HEK293T (cell line): ENCODE results near the gene FERMT2.

ENCODE experiments used
- CTCF ChIA-PET: fragments of 350-600 bp; formaldehyde crosslinking; extraction: SDS; loops from one replicate; lab custom pipeline; 2021; ENCODE audit warnings: antibody characterized with exemption, inconsistent platforms; lab: Yijun Ruan, JAX
- POLR2A ChIA-PET: fragments of 350-600 bp; formaldehyde crosslinking; extraction: SDS; loops from one replicate; lab custom pipeline; 2020; ENCODE audit warnings: antibody characterized with exemption, inconsistent platforms; lab: Yijun Ruan, JAX
- DNase-seq: peaks from one replicate; pipeline ENCODE4 v3.0.0; 2012; ENCODE audit warnings: mixed read lengths; ENCODE audit errors: extremely low spot score
- ARNT ChIP-seq: fragments of 450-650 bp; IDR thresholded peaks from 2 replicates; pipeline ENCODE4 v1.6.1; 2017; ENCODE audit warnings: mild to moderate bottlenecking
- BHLHE40 ChIP-seq: fragments of 450-650 bp; IDR thresholded peaks from 2 replicates; pipeline ENCODE4 v1.6.1; 2016; ENCODE audit warnings: mild to moderate bottlenecking, moderate library complexity, borderline replicate concordance
- CTBP1 ChIP-seq: fragments of 450-650 bp; IDR thresholded peaks from 2 replicates; pipeline ENCODE4 v1.6.1; 2016; ENCODE audit warnings: borderline replicate concordance
- ELF4 ChIP-seq: fragments of 450-650 bp; IDR thresholded peaks from 2 replicates; pipeline ENCODE4 v1.6.1; 2017; ENCODE audit warnings: antibody characterized with exemption
- FOXA1 ChIP-seq: fragments of 450-650 bp; IDR thresholded peaks from 2 replicates; pipeline ENCODE4 v1.6.1; 2016; ENCODE audit warnings: mild to moderate bottlenecking
- FOXK2 ChIP-seq: fragments of 450-650 bp; IDR thresholded peaks from 2 replicates; pipeline ENCODE4 v1.6.1; 2016; ENCODE audit warnings: mild to moderate bottlenecking
- FOXM1 ChIP-seq: fragments of 450-650 bp; IDR thresholded peaks from 2 replicates; pipeline ENCODE4 v1.6.1; 2017; ENCODE audit warnings: mild to moderate bottlenecking, borderline replicate concordance
- HDGF ChIP-seq: fragments of 450-650 bp; IDR thresholded peaks from 2 replicates; pipeline ENCODE4 v1.6.1; 2017; ENCODE audit warnings: antibody characterized with exemption, borderline replicate concordance
- L3MBTL2 ChIP-seq: fragments of 450-650 bp; conservative IDR thresholded peaks from 2 replicates; pipeline ENCODE4 v1.6.1; 2016; ENCODE audit warnings: mild to moderate bottlenecking
- LEF1 ChIP-seq: fragments of 450-650 bp; IDR thresholded peaks from 2 replicates; pipeline ENCODE4 v1.6.1; 2017; ENCODE audit warnings: mild to moderate bottlenecking, borderline replicate concordance
- NFRKB ChIP-seq: fragments of 450-650 bp; IDR thresholded peaks from 2 replicates; pipeline ENCODE4 v1.6.1; 2016; ENCODE audit warnings: mild to moderate bottlenecking, moderate library complexity
- SP1 ChIP-seq: fragments of 450-650 bp; IDR thresholded peaks from 2 replicates; pipeline ENCODE4 v1.6.1; 2017
- SUZ12 ChIP-seq: fragments of 450-650 bp; IDR thresholded peaks from 2 replicates; pipeline ENCODE4 v1.6.1; 2016; ENCODE audit warnings: mild to moderate bottlenecking
- TARDBP ChIP-seq: fragments of 450-650 bp; IDR thresholded peaks from 2 replicates; pipeline ENCODE4 v1.6.1; 2016
- ZNF384 ChIP-seq: fragments of 450-650 bp; IDR thresholded peaks from 2 replicates; pipeline ENCODE4 v1.6.1; 2016
- TF ChIP-seq, protein P1 (sequence below): fragments of 450-650 bp; IDR thresholded peaks from 2 replicates; pipeline ENCODE4 v1.6.1; 2016

The FERMT2 gene

DNA sequence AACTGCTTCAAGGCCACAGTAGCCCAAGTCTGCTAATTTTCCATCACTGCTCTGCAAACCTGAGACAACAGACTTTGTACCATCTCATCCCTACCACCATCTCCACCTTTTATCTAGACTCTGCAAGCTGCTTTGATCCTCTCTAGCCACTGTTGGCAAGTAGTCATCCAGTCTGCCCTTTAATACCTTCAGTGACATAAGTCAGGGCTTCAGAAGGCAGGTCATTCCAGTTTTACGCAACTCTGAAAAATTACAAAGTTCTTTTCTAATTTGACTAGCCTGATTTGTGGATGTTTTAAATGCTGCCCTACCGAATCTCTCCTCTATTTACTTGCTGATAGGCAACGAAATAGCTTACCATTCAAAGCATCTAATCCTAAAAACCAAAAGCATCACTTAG, 2.8 kb downstream of the FERMT2 start:
- DNase-seq, result no peak
- CTCF ChIA-PET, result interaction anchor here (0.6 to 0.8 kb wide), 3 partner anchors 106 to 251 kb away, joined by 3 to 4 read pairs (median 3); no protein-coding TSS in a partner anchor
- POLR2A ChIA-PET, result no interaction called here
- TF ChIP-seq HDGF, result no peak
- TF ChIP-seq CTBP1, result no peak
- TF ChIP-seq ELF4, result no peak
- TF ChIP-seq FOXK2, result no peak
- TF ChIP-seq BHLHE40, result no peak
- no peak for TF ChIP-seq SP1
- TF ChIP-seq SUZ12, result no peak
- no peak for TF ChIP-seq ARNT
- no peak for TF ChIP-seq NFRKB
- TF ChIP-seq L3MBTL2, result no peak

DNA sequence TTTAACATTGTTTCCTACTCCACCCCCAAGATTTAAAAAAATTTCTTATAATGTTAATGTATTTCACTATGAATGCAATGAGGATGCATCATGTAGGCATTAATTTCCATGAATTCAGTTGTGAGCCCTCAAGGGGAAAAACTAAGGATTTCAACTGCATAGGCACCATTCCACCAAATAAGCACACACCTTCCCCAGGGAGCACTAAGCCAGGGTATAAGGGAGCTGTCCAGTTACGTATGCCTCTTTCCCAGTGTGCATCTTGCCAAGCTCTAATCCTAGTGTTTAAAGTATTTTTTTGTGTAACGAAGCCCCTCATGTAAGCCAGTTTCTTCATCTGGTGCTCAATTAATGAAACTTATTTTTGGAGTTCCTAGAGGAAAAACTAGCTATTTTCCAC, 6.6 kb downstream of the FERMT2 start:
- ChIA-PET POLR2A (interaction anchor here (0.6 kb wide), 1 partner anchor 15 kb away, joined by 3 read pairs; no protein-coding TSS in a partner anchor), CTCF (interaction anchor here (0.9 kb wide), 1 partner anchor 10 kb away, joined by 3 read pairs; no protein-coding TSS in a partner anchor)
- no peak for DNase-seq
- TF ChIP-seq ZNF384 (no peak), SUZ12 (no peak), ELF4 (no peak), L3MBTL2 (no peak), HDGF (no peak), BHLHE40 (no peak)
- TF ChIP-seq, protein P1, sequence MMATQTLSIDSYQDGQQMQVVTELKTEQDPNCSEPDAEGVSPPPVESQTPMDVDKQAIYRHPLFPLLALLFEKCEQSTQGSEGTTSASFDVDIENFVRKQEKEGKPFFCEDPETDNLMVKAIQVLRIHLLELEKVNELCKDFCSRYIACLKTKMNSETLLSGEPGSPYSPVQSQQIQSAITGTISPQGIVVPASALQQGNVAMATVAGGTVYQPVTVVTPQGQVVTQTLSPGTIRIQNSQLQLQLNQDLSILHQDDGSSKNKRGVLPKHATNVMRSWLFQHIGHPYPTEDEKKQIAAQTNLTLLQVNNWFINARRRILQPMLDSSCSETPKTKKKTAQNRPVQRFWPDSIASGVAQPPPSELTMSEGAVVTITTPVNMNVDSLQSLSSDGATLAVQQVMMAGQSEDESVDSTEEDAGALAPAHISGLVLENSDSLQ, result no peak

DNA sequence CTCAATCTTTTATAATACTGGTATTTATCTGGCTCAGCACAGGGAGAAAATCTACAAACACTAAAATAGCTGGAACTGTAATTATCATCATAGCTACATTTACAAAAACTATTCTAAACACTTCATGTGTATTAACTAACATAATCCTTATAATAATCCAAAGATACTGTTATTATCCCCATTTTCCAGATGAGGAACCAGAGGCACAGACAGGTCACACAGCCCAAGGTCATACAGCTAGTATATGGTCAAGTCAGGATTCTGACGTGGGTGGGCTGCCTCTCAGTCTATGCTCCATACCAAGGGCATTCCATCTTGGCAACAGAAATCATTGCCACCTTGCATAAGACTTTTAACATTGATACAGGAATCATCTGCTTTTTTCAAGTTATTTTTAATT, 11.4 kb downstream of the FERMT2 start:
- TF ChIP-seq NFRKB, result no peak
- TF ChIP-seq HDGF, result no peak
- no peak for TF ChIP-seq FOXA1
- no peak for TF ChIP-seq LEF1
- TF ChIP-seq ZNF384, result no peak
- no peak for TF ChIP-seq TARDBP
- TF ChIP-seq BHLHE40, result no peak
- no peak for TF ChIP-seq SP1
- TF ChIP-seq ELF4, result no peak
- TF ChIP-seq, protein P1, result no peak
- TF ChIP-seq FOXM1, result no peak
- TF ChIP-seq CTBP1, result no peak
- no peak for TF ChIP-seq FOXK2
- no peak for TF ChIP-seq SUZ12
- no peak for TF ChIP-seq ARNT
- TF ChIP-seq L3MBTL2, result no peak
- ChIA-PET POLR2A (no interaction called here), CTCF (no interaction called here)
- no peak for DNase-seq

DNA sequence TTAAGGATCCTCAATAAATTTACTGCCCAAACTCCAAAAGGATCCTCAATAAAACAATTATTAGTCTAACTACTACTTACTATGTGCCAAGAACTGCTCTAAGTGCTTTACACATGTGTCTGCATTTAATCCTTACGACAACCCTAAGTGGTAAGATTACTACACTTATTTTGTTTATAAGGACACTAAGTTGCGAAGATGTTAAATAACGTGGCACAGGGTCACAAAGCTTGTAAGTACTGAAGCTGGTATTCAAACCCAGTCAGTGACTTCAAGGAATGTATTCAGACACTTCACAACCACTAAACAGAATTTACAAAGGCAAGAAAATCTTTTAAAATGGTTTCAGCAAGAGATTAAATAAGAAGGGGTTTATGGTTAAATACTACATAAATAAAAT, 13.0 kb downstream of the FERMT2 start:
- TF ChIP-seq SUZ12, result no peak
- TF ChIP-seq NFRKB, result no peak
- no peak for TF ChIP-seq HDGF
- no peak for TF ChIP-seq BHLHE40
- TF ChIP-seq LEF1, result no peak
- TF ChIP-seq ZNF384, result no peak
- TF ChIP-seq FOXM1, result no peak
- TF ChIP-seq FOXK2, result no peak
- ChIA-PET POLR2A (interaction anchor here (2.0 kb wide), 1 partner anchor 13 kb away, joined by 5 read pairs; the partner anchor contains the start of gene FERMT2), CTCF (no interaction called here)
- no peak for DNase-seq

DNA sequence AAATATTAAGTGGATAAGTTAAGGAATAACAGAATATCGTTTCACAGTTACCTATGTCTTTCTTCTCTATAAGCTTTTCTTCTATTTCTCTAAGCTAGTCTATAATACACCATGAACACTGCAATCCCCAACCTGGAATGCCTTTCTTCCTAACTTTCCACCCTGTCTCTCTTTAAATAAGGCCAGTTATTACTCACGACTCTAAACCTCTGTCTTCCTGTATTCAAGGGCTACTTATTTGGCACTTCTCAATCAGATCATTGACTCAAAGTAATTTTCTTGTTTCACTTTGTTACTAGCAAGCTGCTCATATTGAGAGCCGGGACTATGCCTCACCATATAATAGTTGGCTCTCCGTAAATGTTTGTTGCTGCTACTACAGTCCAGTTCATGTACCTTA, 13.5 kb downstream of the FERMT2 start:
- ChIA-PET CTCF (no interaction called here), POLR2A (interaction anchor here (2.0 kb wide), 1 partner anchor 14 kb away, joined by 5 read pairs; the partner anchor contains the start of gene FERMT2)
- no peak for DNase-seq
- TF ChIP-seq HDGF (no peak), SUZ12 (no peak), SP1 (no peak), L3MBTL2 (no peak), ELF4 (no peak), BHLHE40 (no peak), FOXM1 (no peak), TARDBP (no peak), LEF1 (no peak), FOXK2 (no peak)

DNA sequence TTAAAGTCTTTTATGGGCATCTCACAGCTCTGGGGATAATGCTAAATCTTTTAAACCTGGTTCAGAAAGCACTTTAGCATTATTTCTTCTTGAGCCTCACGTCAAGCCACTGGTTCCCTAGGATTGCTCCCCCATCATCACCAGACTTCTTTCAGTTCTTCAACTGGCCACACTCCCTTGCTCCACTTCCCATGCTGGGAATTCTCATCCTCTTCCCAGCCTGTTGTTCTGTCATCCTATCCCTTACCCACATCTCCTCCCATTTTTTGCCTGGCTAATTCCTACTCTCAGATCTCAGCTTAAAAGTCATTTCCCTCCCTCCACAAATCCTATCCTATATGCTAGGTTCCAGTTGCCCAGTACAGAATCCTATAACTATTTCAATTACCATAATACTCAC, 14.4 kb downstream of the FERMT2 start:
- ChIA-PET POLR2A (interaction anchor here (1.5 kb wide), 1 partner anchor 14 kb away, joined by 3 read pairs; no protein-coding TSS in a partner anchor), CTCF (no interaction called here)
- TF ChIP-seq L3MBTL2 (no peak), ZNF384 (no peak), FOXK2 (no peak), FOXA1 (no peak), SP1 (no peak), HDGF (no peak), ELF4 (no peak), BHLHE40 (no peak), ARNT (no peak), LEF1 (no peak), NFRKB (no peak), SUZ12 (no peak)
- no peak for DNase-seq

DNA sequence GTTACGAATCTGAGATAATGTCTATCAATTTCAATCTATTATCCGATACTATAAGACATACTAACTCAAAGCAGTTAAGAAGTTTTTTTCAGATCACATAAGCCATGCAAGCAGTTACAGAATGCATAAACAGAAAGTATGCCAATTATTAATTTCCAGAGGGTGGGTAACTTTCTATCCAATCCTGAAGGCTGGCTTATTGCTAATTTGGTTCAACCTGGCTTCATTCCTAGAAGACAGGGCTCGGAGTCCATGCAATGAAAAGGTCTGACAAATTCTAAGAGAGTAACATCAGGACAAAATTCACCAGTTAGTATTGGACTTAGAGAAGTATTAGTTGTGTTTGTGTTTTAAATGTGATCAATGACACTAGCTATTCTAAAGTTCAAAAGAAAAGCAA, 15.0 kb downstream of the FERMT2 start:
- TF ChIP-seq HDGF (no peak), L3MBTL2 (no peak), LEF1 (no peak)
- DNase-seq, result no peak
- CTCF ChIA-PET, result no interaction called here
- POLR2A ChIA-PET, result interaction anchor here (1.5 kb wide), 1 partner anchor 14 kb away, joined by 3 read pairs; no protein-coding TSS in a partner anchor
